Rectal smooth muscle tissue (tissue), 1 donor: ENCODE measurements around the gene VTI1A.

Source experiments
- H3K27ac ChIP-seq: one replicate; pipeline ENCODE4 v1.7.0; 2013; ENCODE audit warnings: low read depth, low read length, inconsistent platforms
- H3K27me3 ChIP-seq: one replicate; pipeline ENCODE4 v1.7.0; 2013; ENCODE audit warnings: low read length; ENCODE audit not compliant: control insufficient read depth, insufficient read depth
- H3K36me3 ChIP-seq: one replicate; pipeline ENCODE4 v1.7.0; 2013; ENCODE audit warnings: low read length; ENCODE audit not compliant: control insufficient read depth, insufficient read depth
- H3K4me1 ChIP-seq: one replicate; pipeline ENCODE4 v1.7.0; 2013; ENCODE audit warnings: low read length; ENCODE audit not compliant: control insufficient read depth, insufficient read depth
- H3K4me3 ChIP-seq: one replicate; pipeline ENCODE4 v1.7.0; 2013; ENCODE audit warnings: low read length
- H3K9ac ChIP-seq: one replicate; pipeline ENCODE4 v1.7.0; 2013; ENCODE audit warnings: low read length

VTI1A gene

DNA sequence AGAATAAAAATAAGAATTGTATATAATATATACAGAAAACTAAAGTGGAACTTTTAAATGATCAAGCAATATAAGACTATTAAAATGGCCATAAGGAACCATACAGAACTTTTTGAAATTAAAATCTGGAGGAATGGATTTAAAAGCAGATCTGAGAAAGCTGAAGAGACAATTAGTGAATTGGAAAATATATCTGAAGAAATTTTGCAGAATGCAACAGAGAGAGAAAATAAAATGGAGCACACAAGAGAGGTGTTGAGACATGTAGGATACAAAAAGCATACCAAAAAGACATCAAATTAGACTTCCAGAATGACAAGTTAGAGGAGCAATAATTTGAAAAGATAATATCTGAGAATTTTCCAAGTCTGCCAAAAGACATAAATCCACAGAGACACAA lies 169.6 kb downstream of the VTI1A start:
- Histone ChIP-seq H3K27ac (no peak overlapping the region), H3K9ac (no peak overlapping the region), H3K4me3 (no peak overlapping the region), H3K36me3 (no peaks in the 10 kb centered on the region), H3K27me3 (no peaks in the 10 kb centered on the region), H3K4me1 (no peaks in the 10 kb centered on the region)

DNA sequence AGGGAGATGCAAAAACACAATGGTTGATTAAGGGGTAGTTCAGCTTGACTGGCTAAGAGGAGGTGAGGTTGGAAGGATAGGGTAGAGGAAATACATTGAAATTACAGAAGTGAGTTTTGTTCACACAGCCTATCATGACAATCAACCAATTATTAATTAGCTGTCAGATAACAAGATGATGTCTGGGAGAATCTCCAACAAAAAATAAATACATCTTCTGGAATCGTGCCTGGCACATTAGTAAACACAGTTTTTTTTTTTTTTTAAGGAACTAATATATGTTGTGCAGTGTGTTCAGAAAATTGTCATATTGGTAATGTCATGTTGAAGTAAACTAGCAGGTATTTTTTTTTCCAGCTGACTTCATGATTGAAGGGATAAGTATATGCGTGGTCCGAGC lies 171.8 kb downstream of the VTI1A start:
- Histone ChIP-seq H3K9ac (no peak overlapping the region), H3K36me3 (no peaks in the 10 kb centered on the region), H3K27ac (no peak overlapping the region), H3K4me3 (no peak overlapping the region), H3K27me3 (no peaks in the 10 kb centered on the region), H3K4me1 (no peaks in the 10 kb centered on the region)

DNA sequence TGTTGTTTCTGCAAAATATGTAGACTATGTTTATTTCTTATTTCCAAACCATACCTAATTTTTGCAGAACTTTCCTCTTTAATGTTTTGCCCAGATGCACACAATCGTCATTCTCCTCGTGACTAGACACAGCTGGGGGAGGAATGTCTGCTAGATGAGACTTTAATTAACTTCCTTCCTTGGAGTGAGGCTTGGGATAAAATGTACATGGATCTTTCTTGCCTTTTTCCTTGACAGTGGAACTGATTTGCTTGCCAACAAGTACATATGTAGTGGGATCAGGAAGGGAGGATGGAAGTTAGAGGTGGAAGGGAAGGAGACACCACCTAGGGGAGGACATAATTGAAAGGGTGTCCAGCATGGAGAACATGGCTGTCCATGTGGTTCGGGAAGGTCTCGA lies 172.5 kb downstream of the VTI1A start:
- H3K27me3 ChIP-seq: no peaks in the 10 kb centered on the region
- H3K9ac ChIP-seq: no peak overlapping the region
- H3K36me3 ChIP-seq: no peaks in the 10 kb centered on the region
- H3K4me1 ChIP-seq: no peaks in the 10 kb centered on the region
- no peak overlapping the region for H3K4me3 ChIP-seq
- H3K27ac ChIP-seq: no peak overlapping the region

DNA sequence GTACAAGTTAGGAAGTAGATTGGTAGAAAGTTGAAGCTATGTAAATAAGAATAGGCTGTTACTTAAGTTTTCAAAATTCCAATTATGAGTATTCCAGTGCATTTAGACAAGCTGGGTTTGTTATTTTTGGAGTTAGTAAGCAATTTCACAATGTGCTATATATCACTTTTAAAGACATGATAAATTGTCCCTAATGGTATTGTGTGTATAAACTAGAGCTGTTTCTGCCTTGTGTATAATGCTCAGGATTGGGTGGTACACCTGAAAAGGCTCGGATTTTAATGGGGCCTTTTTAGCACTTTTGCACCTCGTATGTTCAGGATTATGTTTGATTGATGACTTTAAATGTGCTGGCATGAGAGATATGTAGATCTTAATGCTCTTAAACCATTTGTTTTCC lies 175.8 kb downstream of the VTI1A start:
- Histone ChIP-seq H3K4me1 (no peaks in the 10 kb centered on the region), H3K27ac (no peak overlapping the region), H3K36me3 (no peaks in the 10 kb centered on the region), H3K9ac (no peak overlapping the region), H3K4me3 (no peak overlapping the region), H3K27me3 (no peaks in the 10 kb centered on the region)

DNA sequence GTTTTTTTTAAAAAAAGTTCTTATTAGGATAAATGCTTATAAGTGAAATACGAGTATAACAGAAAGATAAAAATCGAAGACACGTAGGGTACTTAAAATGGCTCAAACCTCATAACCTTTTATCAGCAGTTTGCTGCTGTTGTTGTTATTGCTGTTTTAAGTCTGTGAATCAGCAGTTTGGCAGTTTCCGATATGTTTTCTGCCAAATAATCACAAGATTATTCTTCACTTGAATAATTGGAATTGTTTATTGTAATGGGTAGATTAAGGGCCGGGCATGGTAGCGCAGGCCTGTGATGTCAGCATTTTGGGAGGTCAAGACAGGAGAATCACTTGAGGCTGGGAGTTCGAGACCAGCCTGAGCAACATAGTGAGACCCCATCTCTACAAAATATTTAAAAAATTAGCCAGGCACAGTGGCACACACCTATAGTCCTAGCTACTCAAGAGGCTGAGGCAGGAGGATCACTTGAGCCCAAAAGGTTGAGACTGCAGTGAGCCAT lies 177.6 kb downstream of the VTI1A start:
- Histone ChIP-seq H3K4me1 (no peaks in the 10 kb centered on the region), H3K36me3 (no peaks in the 10 kb centered on the region), H3K27me3 (no peaks in the 10 kb centered on the region), H3K4me3 (no peak overlapping the region), H3K27ac (no peak overlapping the region), H3K9ac (no peak overlapping the region)

DNA sequence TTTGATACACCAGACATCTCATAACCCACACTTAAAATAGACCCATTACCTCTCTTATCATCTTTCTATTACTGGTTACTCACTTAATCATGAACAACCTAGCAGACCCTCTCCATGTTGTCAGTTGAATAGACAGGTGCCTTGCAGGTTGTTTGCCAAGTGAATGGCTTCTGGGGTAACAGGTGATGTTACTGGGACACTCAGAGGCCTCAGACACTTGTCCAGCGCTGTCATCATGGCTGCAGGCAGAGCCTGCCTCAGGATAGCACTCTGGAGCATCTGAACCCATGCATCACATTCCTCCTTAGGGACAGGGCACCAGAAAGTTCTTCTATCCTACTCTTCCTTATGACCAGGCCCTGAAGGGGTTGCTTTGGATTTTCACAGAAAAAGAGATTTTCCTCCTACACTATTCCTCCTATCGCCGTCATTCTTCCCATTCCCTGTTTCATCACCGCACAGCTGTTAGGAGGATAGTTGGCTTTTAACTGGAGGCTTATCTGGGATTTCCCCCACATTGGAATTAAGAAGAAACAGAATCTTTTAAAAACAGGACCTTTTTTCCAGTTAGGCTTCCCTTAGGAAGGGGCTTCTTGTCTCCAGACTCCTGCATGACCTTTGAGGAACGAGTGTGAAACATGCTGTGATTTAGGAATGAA lies 182.1 kb downstream of the VTI1A start:
- no peak overlapping the region for H3K4me3 ChIP-seq
- H3K4me1 ChIP-seq: no peaks in the 10 kb centered on the region
- no peak overlapping the region for H3K9ac ChIP-seq
- H3K36me3 ChIP-seq: no peaks in the 10 kb centered on the region
- H3K27me3 ChIP-seq: no peaks in the 10 kb centered on the region
- H3K27ac ChIP-seq: no peak overlapping the region

DNA sequence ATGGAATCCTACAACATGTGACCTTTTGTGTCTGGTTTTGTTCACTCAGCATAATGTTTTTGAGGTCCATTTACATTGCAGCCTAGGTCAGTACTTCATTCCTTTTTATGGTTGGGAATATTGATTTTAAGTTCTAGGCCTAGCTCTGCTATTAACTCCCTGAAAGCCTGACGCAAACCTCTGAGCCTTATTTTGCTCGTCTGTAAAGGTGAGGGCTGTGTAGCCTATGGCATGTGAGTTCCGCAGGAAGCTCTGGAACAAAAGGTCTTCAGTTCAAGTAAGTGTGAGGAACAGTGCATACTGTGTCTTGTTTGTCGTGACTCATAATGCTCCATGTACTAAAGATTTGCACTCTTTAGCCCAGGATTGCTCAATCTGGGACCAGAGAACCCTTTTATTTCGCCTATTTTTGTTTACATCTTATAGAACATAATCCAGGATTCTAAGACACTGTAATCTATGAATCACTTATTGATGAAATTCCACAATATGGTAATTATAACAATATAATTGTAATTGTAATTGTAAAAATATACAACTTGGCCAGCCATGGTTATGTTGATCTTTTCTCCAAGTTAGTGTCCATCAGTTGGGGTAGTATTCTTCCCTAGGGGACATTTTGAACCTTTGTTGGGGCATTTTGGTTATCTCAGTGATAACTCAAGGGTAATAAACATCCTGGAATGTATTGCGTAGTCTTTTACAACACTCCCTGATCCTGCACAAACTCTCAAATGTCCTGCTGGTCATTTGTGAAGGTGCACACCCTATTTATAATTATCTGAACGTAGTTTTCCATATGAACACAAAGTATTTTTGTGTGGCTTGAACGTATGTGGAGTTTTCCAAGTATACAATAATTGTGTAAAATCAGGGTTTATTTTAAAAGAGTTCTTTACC lies 184.7 kb downstream of the VTI1A start:
- Histone ChIP-seq H3K27ac (no peak overlapping the region), H3K4me1 (no peaks in the 10 kb centered on the region), H3K27me3 (no peaks in the 10 kb centered on the region), H3K4me3 (no peak overlapping the region), H3K9ac (no peak overlapping the region), H3K36me3 (no peaks in the 10 kb centered on the region)

DNA sequence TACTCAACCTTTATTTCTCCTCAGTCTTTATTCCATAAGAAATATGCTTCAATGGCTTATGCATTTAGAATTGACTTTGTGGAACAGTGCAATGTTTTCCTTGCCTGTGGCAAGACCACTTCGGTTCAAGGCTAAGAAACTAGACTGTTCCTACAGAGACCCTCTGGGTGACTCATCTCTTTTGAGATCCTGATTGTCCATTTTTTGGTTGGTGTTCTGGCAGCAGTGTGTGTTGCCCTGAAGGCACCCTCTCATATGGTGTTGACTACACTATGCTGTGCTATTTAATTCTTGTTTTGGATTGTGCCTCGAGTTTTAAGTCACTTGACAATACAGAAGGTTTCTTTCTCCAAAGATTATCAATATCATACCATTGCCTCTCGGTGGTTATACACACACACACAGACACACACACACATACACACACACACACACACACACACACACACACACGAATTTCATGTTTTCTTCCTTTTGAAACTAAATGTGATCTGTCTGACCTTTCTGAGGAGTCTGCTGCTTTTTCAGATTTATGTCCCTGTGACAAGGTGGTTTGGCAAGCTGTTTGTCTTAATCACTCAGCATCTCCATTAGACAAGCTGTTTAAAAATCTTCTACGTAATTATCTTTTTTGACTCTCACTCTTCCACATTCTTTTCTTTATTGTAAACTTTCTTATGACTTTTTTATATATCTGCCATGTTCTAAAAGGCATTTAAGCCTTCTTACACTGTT lies 187.2 kb downstream of the VTI1A start:
- Histone ChIP-seq H3K4me3 (no peak overlapping the region), H3K27ac (no peak overlapping the region), H3K27me3 (no peaks in the 10 kb centered on the region), H3K4me1 (no peaks in the 10 kb centered on the region), H3K9ac (no peak overlapping the region), H3K36me3 (no peaks in the 10 kb centered on the region)

DNA sequence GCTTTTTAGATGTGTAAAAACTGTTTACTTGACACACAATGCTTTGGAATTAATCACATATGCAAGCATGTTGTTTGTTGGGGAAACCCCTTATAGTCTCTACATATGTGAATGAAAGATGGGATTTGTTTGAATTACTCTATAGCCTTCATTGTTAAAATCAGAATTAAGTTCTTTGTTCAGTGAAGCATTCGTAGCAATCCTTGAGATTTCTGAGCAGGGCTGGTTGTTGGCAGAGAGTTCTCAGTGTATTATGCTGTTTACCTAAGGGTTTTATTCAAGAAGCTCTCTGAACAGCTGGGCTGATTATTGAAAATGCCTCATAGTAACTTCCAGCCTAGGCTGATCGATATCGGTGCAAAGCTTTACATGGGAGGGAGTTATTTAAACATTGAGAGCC lies 190.9 kb downstream of the VTI1A start:
- Histone ChIP-seq H3K9ac (no peak overlapping the region), H3K36me3 (no peaks in the 10 kb centered on the region), H3K27me3 (no peaks in the 10 kb centered on the region), H3K4me3 (no peak overlapping the region), H3K27ac (no peak overlapping the region), H3K4me1 (no peaks in the 10 kb centered on the region)

DNA sequence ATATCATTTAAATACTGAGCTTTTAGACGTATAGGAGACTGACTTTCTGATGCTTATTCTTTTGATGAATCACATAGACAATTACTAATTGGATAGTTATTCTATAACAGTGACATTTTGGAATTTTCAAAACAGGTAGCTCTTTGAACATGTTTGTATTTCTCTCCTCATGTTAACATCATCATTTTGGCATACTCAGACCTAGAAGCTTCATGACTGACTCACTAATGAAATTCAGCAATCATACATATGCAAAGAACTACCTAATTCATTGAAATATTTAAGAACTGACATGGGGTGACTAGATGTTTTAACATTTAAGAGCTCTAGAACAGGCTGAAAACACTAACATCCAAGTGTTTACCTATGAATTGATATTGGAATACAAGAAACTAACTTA lies 192.3 kb downstream of the VTI1A start:
- H3K4me3 ChIP-seq: no peak overlapping the region
- no peak overlapping the region for H3K27ac ChIP-seq
- H3K27me3 ChIP-seq: no peaks in the 10 kb centered on the region
- no peaks in the 10 kb centered on the region for H3K4me1 ChIP-seq
- H3K9ac ChIP-seq: no peak overlapping the region
- H3K36me3 ChIP-seq: no peaks in the 10 kb centered on the region

DNA sequence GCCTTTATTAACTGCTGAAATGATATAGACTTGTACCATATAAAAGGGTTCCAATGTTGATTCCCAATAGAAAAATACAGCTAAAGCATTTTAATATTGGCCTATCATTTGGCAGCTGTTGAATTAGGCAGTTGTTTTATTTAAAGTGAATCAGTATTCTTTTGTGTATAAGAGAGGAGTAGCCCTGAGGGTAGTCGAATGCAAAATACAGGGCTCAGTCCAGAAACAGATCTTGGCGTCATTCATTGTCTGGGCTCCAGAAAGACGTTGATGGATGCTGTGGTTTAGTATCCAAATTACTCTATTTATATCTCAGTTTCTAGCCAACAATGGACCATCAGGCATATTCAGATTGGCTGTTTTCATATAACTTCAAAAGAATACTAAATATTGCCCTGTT lies 193.6 kb downstream of the VTI1A start:
- no peak overlapping the region for H3K27ac ChIP-seq
- no peaks in the 10 kb centered on the region for H3K27me3 ChIP-seq
- no peak overlapping the region for H3K9ac ChIP-seq
- H3K4me1 ChIP-seq: no peaks in the 10 kb centered on the region
- no peaks in the 10 kb centered on the region for H3K36me3 ChIP-seq
- H3K4me3 ChIP-seq: no peak overlapping the region

DNA sequence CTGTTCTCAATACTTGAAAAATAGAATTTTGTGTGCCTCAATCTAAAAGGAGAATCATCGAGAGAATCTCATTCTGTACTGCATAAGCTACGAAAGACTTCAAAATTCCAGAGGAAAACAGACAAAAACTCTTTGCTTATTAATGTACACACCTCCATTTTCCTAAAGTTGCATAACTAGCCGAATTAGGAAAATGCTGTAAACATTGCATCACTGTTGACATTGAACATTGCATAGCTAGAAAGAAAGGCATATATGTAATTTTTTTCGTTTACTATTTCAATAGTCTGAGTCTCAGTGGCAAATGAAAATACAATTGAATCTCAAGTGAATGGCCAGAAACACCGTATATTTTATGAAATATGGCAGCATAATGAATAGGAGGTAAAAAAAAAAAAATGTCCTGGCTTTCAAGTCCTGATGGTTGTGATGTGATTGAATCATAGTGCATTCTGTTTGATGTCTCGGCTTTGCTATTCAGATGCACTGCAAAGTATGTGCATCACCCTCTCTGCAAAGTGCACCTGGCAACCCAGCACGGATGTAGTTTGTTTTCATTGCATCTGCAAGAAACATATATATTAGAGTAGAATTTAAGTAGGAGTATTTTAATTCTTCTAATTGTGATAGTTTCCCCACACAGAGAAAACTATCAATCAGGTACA lies 196.7 kb downstream of the VTI1A start:
- Histone ChIP-seq H3K27me3 (no peaks in the 10 kb centered on the region), H3K36me3 (no peaks in the 10 kb centered on the region), H3K4me1 (no peaks in the 10 kb centered on the region), H3K4me3 (no peak overlapping the region), H3K9ac (no peak overlapping the region), H3K27ac (no peak overlapping the region)
